A549 treated with AZD2906 at 1 μM for 4 hours (cell line): ENCODE measurements around the gene PRXL2B. TPM values are rescaled to one million over a fixed set of nuclear protein-coding genes. Genes with fewer than 3 reads are reported as not detected.

Source experiments
- total RNA-seq: library from RNA; stranded (reverse); fragments of 200-300 nt; extraction: Qiagen RNA extraction; gene quantifications from 5 replicates; pipeline ENCODE4 v1.2.3, GENCODE V29; 2022

The PRXL2B gene, protein sequence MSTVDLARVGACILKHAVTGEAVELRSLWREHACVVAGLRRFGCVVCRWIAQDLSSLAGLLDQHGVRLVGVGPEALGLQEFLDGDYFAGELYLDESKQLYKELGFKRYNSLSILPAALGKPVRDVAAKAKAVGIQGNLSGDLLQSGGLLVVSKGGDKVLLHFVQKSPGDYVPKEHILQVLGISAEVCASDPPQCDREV
- 19.9 to 25.1 TPM (median 21.7 TPM) in 5 replicates for total RNA-seq

DNA sequence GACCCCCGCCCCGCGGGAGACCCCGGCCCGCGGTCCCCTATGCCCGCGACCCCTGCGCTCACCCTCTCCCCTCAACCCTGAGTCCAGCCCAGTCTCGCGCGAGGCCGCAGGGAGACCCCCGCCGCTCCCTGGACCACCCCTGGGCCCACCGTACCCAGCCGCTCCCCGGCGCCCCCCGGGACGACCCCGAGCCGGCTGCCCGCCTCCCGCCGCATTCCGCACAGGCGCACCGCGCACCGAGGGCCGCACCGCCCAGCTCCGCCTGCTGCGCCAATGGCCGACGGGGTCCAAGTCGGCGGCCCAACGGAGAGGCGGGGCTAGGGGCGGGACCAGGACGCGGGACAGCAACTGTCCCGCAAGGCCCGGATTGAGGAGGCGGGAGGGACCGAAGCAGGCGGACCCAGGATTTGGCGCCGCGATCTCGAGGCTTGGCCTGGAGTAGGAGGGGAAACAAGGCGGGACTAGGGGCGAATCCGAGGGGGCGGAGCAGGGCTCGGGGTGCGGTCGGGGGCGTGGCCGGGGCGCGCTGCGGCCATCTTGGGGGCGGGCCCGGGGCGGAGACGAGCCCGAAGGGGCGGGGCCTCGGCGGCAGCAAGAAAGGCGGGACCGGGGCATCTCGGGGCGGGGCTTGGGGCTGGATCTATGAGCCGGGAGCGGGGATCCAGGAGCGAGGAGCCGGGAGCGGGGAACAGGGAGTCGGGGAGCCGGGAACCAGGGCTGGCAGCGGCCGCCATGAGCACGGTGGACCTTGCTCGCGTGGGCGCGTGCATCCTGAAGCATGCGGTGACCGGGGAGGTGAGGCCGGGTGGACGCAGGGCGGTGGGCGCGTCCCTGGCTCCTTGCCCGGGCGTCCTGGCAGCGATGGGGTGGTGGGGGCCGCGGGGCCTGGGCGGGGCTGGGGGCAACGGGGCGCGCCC lies at the start of gene PRXL2B:
PRXL2B (plus strand) TSS at position 624 of the 917 bp plus-strand sequence; CDS start at position 733, 109 bp downstream.

GRCh38 chr1:2556277-2556677 lies 30.3 kb upstream of the PRXL2B start, which contains the start of gene TNFRSF14:
Gene TNFRSF14 (plus strand): TSS chr1:2556371. CDS start chr1:2556665, 294 bp downstream.

DNA sequence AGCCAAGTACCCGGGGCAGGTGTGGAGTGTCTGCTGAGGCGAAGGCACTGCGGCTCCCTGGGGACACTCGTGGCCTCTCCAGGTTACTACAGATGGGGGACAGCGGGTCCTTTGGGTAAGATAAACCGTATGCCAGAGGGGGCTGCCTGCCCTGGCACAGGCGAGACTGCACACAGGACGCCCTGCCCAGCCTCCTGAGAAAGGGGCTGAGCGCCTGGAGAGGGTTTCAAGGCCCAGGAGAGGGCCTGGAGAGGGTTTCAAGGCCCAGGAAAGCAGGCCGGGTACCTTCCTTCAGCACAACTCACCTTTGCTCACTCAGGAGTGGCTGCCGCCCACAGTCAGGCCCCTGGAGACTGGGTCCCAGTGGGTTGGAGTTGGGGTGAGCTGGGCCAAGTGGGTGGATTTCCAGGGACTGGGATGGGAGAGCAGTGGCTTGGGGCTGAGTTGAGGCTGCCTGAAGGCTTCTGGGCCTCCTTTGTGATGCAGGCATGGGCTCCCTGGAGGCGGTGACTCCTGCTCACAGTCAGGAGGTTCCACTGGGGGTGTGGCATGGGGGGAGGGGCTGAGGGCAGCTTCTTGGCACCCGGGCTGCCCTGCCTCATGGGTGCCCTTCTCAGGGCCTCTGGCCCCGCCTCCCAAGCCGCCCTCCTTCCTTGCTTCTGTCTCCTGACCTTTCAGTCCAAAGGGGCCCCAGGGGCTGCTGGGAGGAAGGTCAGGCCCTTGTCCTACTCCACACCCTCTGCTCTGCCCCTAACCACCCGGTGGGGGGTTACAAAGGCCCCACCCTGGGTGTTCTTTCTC lies 46.2 kb downstream of the PRXL2B start, which contains the start of gene MMEL1:
MMEL1 (minus strand) TSS at position 456 of the 801 bp plus-strand sequence. CDS start 3,532 bp downstream, outside the sequence.

Other genes with a start within 250 kb of the PRXL2B start
- 4.6 to 6.2 TPM (median 5.3 TPM) in 5 replicates for gene MORN1, start 195.2 kb upstream of the PRXL2B start, total RNA-seq
- 86.9 to 124 TPM (median 118 TPM) in 5 replicates for gene RER1, start 194.9 kb upstream of the PRXL2B start, total RNA-seq
- 19.7 to 25.8 TPM (median 24.5 TPM) in 5 replicates for gene PEX10, start 174.2 kb upstream of the PRXL2B start, total RNA-seq
- 0.17 to 0.40 TPM (median 0.31 TPM) in 5 replicates for gene PLCH2, start 110.5 kb upstream of the PRXL2B start, total RNA-seq
- gene PANK4, start 60.2 kb upstream of the PRXL2B start, total RNA-seq, result 8.0 to 11.6 TPM (median 10.6 TPM) in 5 replicates
- gene HES5, start 56.5 kb upstream of the PRXL2B start, total RNA-seq, result not detected in 5 replicates
- 0.08 to 0.24 TPM (median 0.15 TPM) in 5 replicates for gene TNFRSF14, start 30.4 kb upstream of the PRXL2B start, total RNA-seq
- gene MMEL1, start 46.2 kb downstream of the PRXL2B start, total RNA-seq, result 0.26 TPM in 1 of 5 replicates, not detected in the others
- gene TTC34, start 214.9 kb downstream of the PRXL2B start, total RNA-seq, result 0.02 to 0.05 TPM (median 0.03 TPM) in 5 replicates